Posterior vena cava (tissue), 2 donors: Measurements from ENCODE around the gene SMIM43. TPM values are rescaled to one million over a fixed set of nuclear protein-coding genes. Genes with fewer than 3 reads are reported as not detected.
"Not testable (repeated sequence)": the region's sequence is repeated elsewhere in the genome, so short reads cannot be mapped to it uniquely, and the experiment has no call there.

Experiments
- DNase-seq: peaks from one replicate; pipeline ENCODE4 v3.0.0-alpha.2; 2020; ENCODE audit warnings: low spot score
- intact Hi-C, 2 donors: fragments of 100-400 bp; cut with DNase I; formaldehyde crosslinking; loops; one replicate each; pipeline versions ENCODE4 v1.14.1 to v1.14.2; 2022 to 2023
- total RNA-seq, 2 donors: library from RNA; stranded (reverse); fragmentation: NEBNext Ultra II Directional; extraction: Animal tissue kit (Norgen Biotek cat#: 25700); gene quantifications; one replicate each; pipeline ENCODE4 v1.2.1, GENCODE V29; 2021
- donor health status: DM: yes; HTN: yes; CAD: no.
- donor health status: DM: yes; HTN: yes; CAD: no.

SMIM43 gene
- total RNA-seq, 2 donors from 2014 or later: not detected

- no peak for DNase-seq
- intact Hi-C loops: no loop called here
These were observed 20.0 kb upstream of the SMIM43 start for GRCh38 chr4:121784975-121785374.

GRCh38 chr4:121784401-121784800, 19.4 kb upstream of the SMIM43 start:
- intact Hi-C loops: no loop called here
- no peak for DNase-seq

GRCh38 chr4:121783210-121783609, 18.2 kb upstream of the SMIM43 start:
- DNase-seq: no peak
- intact Hi-C loops: no loop called here

- intact Hi-C loops: no loop called here
- DNase-seq: no peak
These were observed 14.1 kb upstream of the SMIM43 start for GRCh38 chr4:121778991-121779628.

GRCh38 chr4:121777625-121778024, 12.7 kb upstream of the SMIM43 start:
- intact Hi-C loops: no loop called here

GRCh38 chr4:121776610-121777401, 11.8 kb upstream of the SMIM43 start:
- DNase-seq: no peak
- intact Hi-C loops: no loop called here

More at GRCh38 chr4:121777625-121778024, 12.7 kb upstream of the SMIM43 start:
- no peak for DNase-seq

- intact Hi-C loops: no loop called here
- no peak for DNase-seq
These were observed 8.9 kb upstream of the SMIM43 start for GRCh38 chr4:121773883-121774282.

GRCh38 chr4:121771869-121772268, 6.9 kb upstream of the SMIM43 start:
- intact Hi-C loops: no loop called here
- no peak for DNase-seq

GRCh38 chr4:121769341-121769740, 4.4 kb upstream of the SMIM43 start:
- intact Hi-C loops: no loop called here
- no peak for DNase-seq

GRCh38 chr4:121767166-121767565, 2.2 kb upstream of the SMIM43 start:
- no peak for DNase-seq
- intact Hi-C loops: no loop called here

GRCh38 chr4:121765971-121766538, 1.1 kb upstream of the SMIM43 start:
- intact Hi-C loops: no loop called here
- no peak for DNase-seq

GRCh38 chr4:121765368-121765705, 373 bp upstream of the SMIM43 start:
- intact Hi-C loops: no loop called here
- DNase-seq: no peak

- DNase-seq: no peak
- intact Hi-C loops: no loop called here
These were observed 662 bp downstream of the SMIM43 start for GRCh38 chr4:121764303-121764701.

- DNase-seq: no peak
- intact Hi-C loops: no loop called here
These were observed 4.8 kb downstream of the SMIM43 start for GRCh38 chr4:121760205-121760604.

- intact Hi-C loops: no loop called here
- no peak for DNase-seq
These were observed 5.9 kb downstream of the SMIM43 start for GRCh38 chr4:121758925-121759568.

- intact Hi-C loops: not testable (repeated sequence)
These were observed 12.8 kb downstream of the SMIM43 start for GRCh38 chr4:121752142-121752541.

GRCh38 chr4:121749225-121749624, 15.7 kb downstream of the SMIM43 start:
- intact Hi-C loops: no loop called here
- DNase-seq: no peak

More at GRCh38 chr4:121752142-121752541, 12.8 kb downstream of the SMIM43 start:
- not testable (repeated sequence) for DNase-seq

- intact Hi-C loops: no loop called here
- DNase-seq: no peak
These were observed 22.2 kb downstream of the SMIM43 start for GRCh38 chr4:121742794-121743193.

GRCh38 chr4:121741751-121742150, 23.2 kb downstream of the SMIM43 start:
- intact Hi-C loops: no loop called here
- no peak for DNase-seq

- no peak for DNase-seq
- intact Hi-C loops: no loop called here
These were observed 24.1 kb downstream of the SMIM43 start for GRCh38 chr4:121740796-121741409.
